Loucy (cell line): ENCODE measurements around the gene SLC9A3.

ENCODE experiments used
- H2AFZ ChIP-seq: fragments of 200-600 bp; sonication (generic); 2 replicates; pipeline ENCODE4 v1.6.0; 2016; ENCODE audit warnings: antibody characterized with exemption, mild to moderate bottlenecking, low read length, moderate library complexity
- H3F3A ChIP-seq: fragments of 200-600 bp; 2 replicates; pipeline ENCODE4 v1.6.0; 2016; ENCODE audit warnings: antibody characterized with exemption, low read depth, mild to moderate bottlenecking
- H3K27me3 ChIP-seq: fragments of 200-600 bp; sonication (generic); 2 replicates; pipeline ENCODE4 v1.6.1; 2014; ENCODE audit warnings: low read length, mild to moderate bottlenecking; ENCODE audit not compliant: insufficient read depth, poor library complexity, severe bottlenecking
- H3K36me3 ChIP-seq: fragments of 200-600 bp; sonication (generic); 2 replicates; pipeline ENCODE4 v1.6.1; 2016; ENCODE audit warnings: low read length; ENCODE audit not compliant: insufficient read depth
- H3K4me1 ChIP-seq: fragments of 200-600 bp; sonication (generic); 2 replicates; pipeline ENCODE4 v1.5.1; 2014; ENCODE audit warnings: low read length, mild to moderate bottlenecking; ENCODE audit not compliant: insufficient read depth, poor library complexity, severe bottlenecking
- H3K4me2 ChIP-seq: fragments of 200-600 bp; sonication (generic); 2 replicates; pipeline ENCODE4 v1.6.0; 2014; ENCODE audit warnings: antibody characterized with exemption, low read length, low read depth, mild to moderate bottlenecking; ENCODE audit not compliant: poor library complexity, severe bottlenecking
- H3K4me3 ChIP-seq: fragments of 200-600 bp; sonication (generic); 2 replicates; pipeline ENCODE4 v1.5.1; 2014; ENCODE audit warnings: low read length, mild to moderate bottlenecking, mixed read lengths; ENCODE audit not compliant: poor library complexity, severe bottlenecking
- H3K79me2 ChIP-seq: fragments of 200-600 bp; sonication (generic); 2 replicates; pipeline ENCODE4 v1.6.1; 2014; ENCODE audit warnings: low read length; ENCODE audit not compliant: insufficient read depth
- H3K9ac ChIP-seq: fragments of 200-600 bp; sonication (generic); 2 replicates; pipeline ENCODE4 v1.6.0; 2014; ENCODE audit warnings: mild to moderate bottlenecking, low read depth, low read length, moderate library complexity; ENCODE audit not compliant: poor library complexity, severe bottlenecking
- H3K9me2 ChIP-seq: fragments of 200-600 bp; sonication (generic); replicated peaks from 2 replicates; pipeline ENCODE4 v1.6.1; 2016; ENCODE audit warnings: low read depth, low read length, mixed read lengths
- H3K9me3 ChIP-seq: fragments of 200-600 bp; sonication (generic); 2 replicates; pipeline ENCODE4 v1.6.1; 2014; ENCODE audit warnings: mild to moderate bottlenecking, antibody characterized with exemption, low read length, low read depth; ENCODE audit not compliant: insufficient read depth
- H4K20me1 ChIP-seq: fragments of 200-600 bp; sonication (generic); 2 replicates; pipeline ENCODE4 v1.6.0; 2014; ENCODE audit warnings: antibody characterized with exemption, low read length, mild to moderate bottlenecking; ENCODE audit not compliant: insufficient read depth, poor library complexity, severe bottlenecking
- EZH2phosphoT487 ChIP-seq: fragments of 200-600 bp; IDR thresholded peaks from 2 replicates; pipeline ENCODE4 v1.6.1; 2018; ENCODE audit warnings: antibody characterized with exemption, mild to moderate bottlenecking, moderate library complexity, borderline replicate concordance
- TF ChIP-seq, protein P1 (sequence below): fragments of 200-600 bp; sonication (generic); conservative IDR thresholded peaks from 2 replicates; pipeline ENCODE4 v1.5.1; 2014; ENCODE audit warnings: mild to moderate bottlenecking, antibody characterized with exemption, low read length

SLC9A3 gene

DNA sequence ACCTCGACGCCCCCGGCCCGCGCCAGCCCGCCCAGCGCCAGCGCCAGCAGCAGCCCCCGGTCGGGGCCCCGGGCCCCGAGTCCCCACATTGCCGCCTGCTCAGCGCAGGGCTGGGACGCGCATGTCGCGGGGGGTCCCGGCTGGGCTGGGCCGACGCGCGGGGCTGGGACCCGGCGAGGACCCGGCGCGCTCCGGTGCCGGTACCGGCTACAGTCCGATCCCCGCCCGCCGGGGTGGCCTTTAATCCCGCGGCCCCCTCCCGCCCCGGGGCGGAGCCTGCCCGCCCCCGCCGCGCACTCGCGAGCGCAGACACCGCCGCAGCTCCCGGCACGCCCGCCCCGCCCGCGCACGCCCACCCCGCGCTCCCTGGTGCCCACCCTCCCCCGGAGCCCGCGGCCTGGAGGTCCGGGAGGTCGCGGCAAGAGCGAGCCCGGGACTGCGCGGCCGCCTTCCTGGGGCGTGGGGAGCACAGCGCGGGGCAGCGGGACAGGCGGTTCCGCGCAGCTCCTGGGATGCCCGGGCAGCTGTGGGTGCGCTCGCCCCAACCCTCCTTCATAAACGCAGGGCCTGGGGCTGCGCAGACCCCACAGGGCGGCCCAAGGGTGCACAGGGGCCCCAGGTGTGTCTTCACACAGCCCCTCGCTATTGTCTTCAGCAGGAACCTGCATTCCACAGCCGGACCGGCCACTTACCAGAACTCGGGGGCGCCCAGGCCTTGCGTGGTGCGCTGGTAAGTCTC is at the start of gene SLC9A3:
SLC9A3 (minus strand) TSS at position 216 of the 739 bp plus-strand sequence.
- H3K9ac ChIP-seq, result no peak within 1 kb of the TSS
- no peaks in the 10 kb centered on the region for H3K79me2 ChIP-seq
- no peak within 1 kb of the TSS for H2AFZ ChIP-seq
- no peaks in the 10 kb centered on the region for H3K36me3 ChIP-seq
- no peaks in the 10 kb centered on the region for H4K20me1 ChIP-seq
- no peaks in the 10 kb centered on the region for H3K9me3 ChIP-seq
- no peaks in the 10 kb centered on the region for H3K9me2 ChIP-seq
- TF ChIP-seq, protein P1, sequence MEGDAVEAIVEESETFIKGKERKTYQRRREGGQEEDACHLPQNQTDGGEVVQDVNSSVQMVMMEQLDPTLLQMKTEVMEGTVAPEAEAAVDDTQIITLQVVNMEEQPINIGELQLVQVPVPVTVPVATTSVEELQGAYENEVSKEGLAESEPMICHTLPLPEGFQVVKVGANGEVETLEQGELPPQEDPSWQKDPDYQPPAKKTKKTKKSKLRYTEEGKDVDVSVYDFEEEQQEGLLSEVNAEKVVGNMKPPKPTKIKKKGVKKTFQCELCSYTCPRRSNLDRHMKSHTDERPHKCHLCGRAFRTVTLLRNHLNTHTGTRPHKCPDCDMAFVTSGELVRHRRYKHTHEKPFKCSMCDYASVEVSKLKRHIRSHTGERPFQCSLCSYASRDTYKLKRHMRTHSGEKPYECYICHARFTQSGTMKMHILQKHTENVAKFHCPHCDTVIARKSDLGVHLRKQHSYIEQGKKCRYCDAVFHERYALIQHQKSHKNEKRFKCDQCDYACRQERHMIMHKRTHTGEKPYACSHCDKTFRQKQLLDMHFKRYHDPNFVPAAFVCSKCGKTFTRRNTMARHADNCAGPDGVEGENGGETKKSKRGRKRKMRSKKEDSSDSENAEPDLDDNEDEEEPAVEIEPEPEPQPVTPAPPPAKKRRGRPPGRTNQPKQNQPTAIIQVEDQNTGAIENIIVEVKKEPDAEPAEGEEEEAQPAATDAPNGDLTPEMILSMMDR, result no peak
- TF ChIP-seq EZH2phosphoT487, result no peak
- H3K4me1 ChIP-seq, result peaks cover 33% of the 10 kb centered on the region
- H3K4me2 ChIP-seq, result no peak within 1 kb of the TSS
- no peaks in the 10 kb centered on the region for H3K27me3 ChIP-seq
- no peaks in the 10 kb centered on the region for H3F3A ChIP-seq
- H3K4me3 ChIP-seq, result no peak within 1 kb of the TSS

DNA sequence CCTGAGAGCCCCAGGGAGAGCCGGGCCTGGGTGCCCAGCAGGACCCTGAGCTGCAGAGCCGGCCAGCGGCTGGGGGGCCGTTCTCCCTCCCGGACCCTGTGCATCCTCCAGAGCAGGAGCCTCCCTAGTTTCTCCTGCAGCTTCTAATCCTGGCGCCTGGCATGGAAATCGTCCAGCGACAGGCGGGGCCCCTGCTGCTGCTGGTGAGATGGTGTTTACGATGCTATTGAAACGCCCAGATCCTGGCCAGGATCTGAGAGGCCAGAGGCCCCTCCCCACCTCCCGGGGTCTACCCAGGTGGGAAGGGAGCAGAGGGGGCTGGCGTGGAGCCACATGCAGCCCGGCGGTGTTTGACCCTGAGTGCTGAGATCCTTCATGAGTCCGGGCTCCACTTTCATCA is 49.7 kb upstream of the SLC9A3 start:
- peaks cover 25% of the 10 kb centered on the region; the same call in 1 of the 2 replicates for H3K9me3 ChIP-seq
- no peaks in the 10 kb centered on the region for H3K36me3 ChIP-seq
- no peaks in the 10 kb centered on the region for H4K20me1 ChIP-seq
- no peaks in the 10 kb centered on the region for H3K27me3 ChIP-seq
- H3K4me2 ChIP-seq, result no peak overlapping the region
- no peaks in the 10 kb centered on the region for H3K4me1 ChIP-seq
- no peak overlapping the region for H3K9ac ChIP-seq
- TF ChIP-seq, protein P1, result no peak
- TF ChIP-seq EZH2phosphoT487, result no peak
- no peaks in the 10 kb centered on the region for H3K9me2 ChIP-seq
- no peaks in the 10 kb centered on the region for H3F3A ChIP-seq
- no peak overlapping the region for H3K4me3 ChIP-seq
- H2AFZ ChIP-seq, result no peak overlapping the region
- no peaks in the 10 kb centered on the region for H3K79me2 ChIP-seq

DNA sequence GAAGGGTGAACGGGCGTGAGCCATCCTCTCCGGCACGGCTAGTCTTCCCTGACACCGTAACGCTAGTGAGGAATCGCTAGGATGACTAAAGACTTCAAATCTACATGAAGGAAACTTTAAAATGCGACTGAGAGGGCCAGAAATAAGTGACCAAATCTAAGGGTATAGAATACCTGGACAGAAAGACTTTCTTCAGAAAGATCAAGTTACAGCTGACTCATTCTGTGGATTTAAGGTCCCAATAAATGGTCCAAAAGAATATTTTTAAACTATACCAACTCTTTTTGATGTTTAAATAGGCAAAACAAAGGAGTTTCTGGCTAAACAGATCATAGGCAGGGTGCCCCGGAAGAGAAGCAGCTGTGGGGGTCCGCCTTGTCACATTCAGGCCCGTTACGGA is 49.0 kb upstream of the SLC9A3 start:
- no peaks in the 10 kb centered on the region for H3K9me2 ChIP-seq
- H3K9me3 ChIP-seq, result peaks cover 20% of the 10 kb centered on the region; the same call in 1 of the 2 replicates
- H3K36me3 ChIP-seq, result no peaks in the 10 kb centered on the region
- no peak for TF ChIP-seq EZH2phosphoT487
- TF ChIP-seq, protein P1, result no peak
- no peaks in the 10 kb centered on the region for H3K27me3 ChIP-seq
- no peak overlapping the region for H3K4me2 ChIP-seq
- H3F3A ChIP-seq, result no peaks in the 10 kb centered on the region
- H3K4me1 ChIP-seq, result no peaks in the 10 kb centered on the region
- H3K9ac ChIP-seq, result no peak overlapping the region
- H2AFZ ChIP-seq, result no peak overlapping the region
- no peaks in the 10 kb centered on the region for H3K79me2 ChIP-seq
- H4K20me1 ChIP-seq, result no peaks in the 10 kb centered on the region
- no peak overlapping the region for H3K4me3 ChIP-seq
